HepG2 (cell line): ENCODE measurements around the gene PCSK5. TPM values are rescaled to one million over a fixed set of nuclear protein-coding genes. Genes with fewer than 3 reads are reported as not detected.

ENCODE experiments used
- ATAC-seq: fragments of 200-7000 bp; cut with Tn5 transposase; 3 replicates; pipeline ENCODE4 v1.9.1; 2020; ENCODE audit warnings: mild to moderate bottlenecking, moderate library complexity
- BruUV-seq: library from RNA; stranded (reverse); fragments of 400-500 nt; replicated peaks from 2 replicates; lab custom pipeline; 2021; lab: Mats Ljungman, UMichigan
- CTCF ChIA-PET: fragments of 300-600 bp; formaldehyde crosslinking; extraction: SDS; loops from one replicate; lab custom pipeline; 2021; ENCODE audit warnings: low total read pairs, inconsistent platforms, low intra/inter-chr PET ratio; lab: Yijun Ruan, JAX
- POLR2A ChIA-PET: fragments of 350-600 bp; sonication (Branson Sonifier 250); formaldehyde crosslinking; loops from one replicate; lab custom pipeline; 2020; ENCODE audit warnings: antibody characterized with exemption, inconsistent platforms; lab: Yijun Ruan, JAX
- DNase-seq: peaks from one replicate; pipeline ENCODE4 v3.0.0-alpha.2; 2015; ENCODE audit warnings: low spot score
- FAIRE-seq: peaks from 3 replicates; lab custom pipeline; 2011; peaks lifted over from hg19 to GRCh38; lab: Jason Lieb, UNC
- H2AFZ ChIP-seq: one replicate; pipeline ENCODE4 v1.6.1; 2011; ENCODE audit warnings: low read length, inconsistent platforms
- H3K27ac ChIP-seq: fragments of 300-600 bp; 3 replicates; pipeline ENCODE4 v1.8.0; 2011; ENCODE audit warnings: mixed run types, mild to moderate bottlenecking, mixed read lengths, low read length, inconsistent platforms; ENCODE audit not compliant: insufficient read depth; ENCODE audit errors: extremely low read length
- H3K27me3 ChIP-seq, 2 experiments: fragments of 200-600 bp in 1 of 2; 2 replicates in 1 of 2; 3 replicates in 1 of 2; pipeline versions ENCODE4 v1.6.0 to v1.8.0; 2011; ENCODE audit warnings: low read length in 2 of 2, mild to moderate bottlenecking in 2 of 2, moderate library complexity in 2 of 2, inconsistent platforms in 1 of 2; ENCODE audit not compliant: insufficient read depth in 2 of 2, control insufficient read depth in 1 of 2
- H3K36me3 ChIP-seq, 2 experiments: fragments of 200-600 bp in 1 of 2; replicated peaks in 1 of 2; 2 replicates in 1 of 2; 3 replicates in 1 of 2; pipeline versions ENCODE4 v1.5.1 to v1.8.0; 2011; ENCODE audit warnings: low read length in 2 of 2, inconsistent platforms in 1 of 2; ENCODE audit not compliant: insufficient read depth in 2 of 2, control insufficient read depth in 1 of 2
- H3K4me1 ChIP-seq: 2 replicates; pipeline ENCODE4 v1.5.1; 2012; ENCODE audit warnings: low read length, inconsistent platforms; ENCODE audit not compliant: insufficient read depth
- H3K4me2 ChIP-seq: 2 replicates; pipeline ENCODE4 v1.6.0; 2011; ENCODE audit warnings: low read depth, low read length, inconsistent platforms
- H3K4me3 ChIP-seq, 3 experiments: fragments of 200-600 bp in 1 of 3; sonication (generic), shearing (Covaris generic) in 1 of 3; replicated peaks in 1 of 3; 2 replicates each; pipeline ENCODE4 v1.5.1; 2011 to 2016; ENCODE audit warnings: low read length in 3 of 3, inconsistent platforms in 2 of 3, low read depth in 2 of 3, mild to moderate bottlenecking in 2 of 3, control low read depth in 1 of 3, mixed read lengths in 1 of 3; ENCODE audit not compliant: insufficient read depth in 1 of 3
- H3K79me2 ChIP-seq: one replicate; pipeline ENCODE4 v1.6.1; 2011; ENCODE audit warnings: low read length, inconsistent platforms; ENCODE audit not compliant: insufficient read depth
- H3K9ac ChIP-seq: 2 replicates; pipeline ENCODE4 v1.6.0; 2011; ENCODE audit warnings: mild to moderate bottlenecking, low read depth, low read length, inconsistent platforms; ENCODE audit not compliant: insufficient read depth
- H3K9me3 ChIP-seq: 2 replicates; pipeline ENCODE4 v1.5.1; 2012; ENCODE audit warnings: mild to moderate bottlenecking, low read length
- H4K20me1 ChIP-seq: 2 replicates; pipeline ENCODE4 v1.6.0; 2011; ENCODE audit warnings: inconsistent platforms, mild to moderate bottlenecking, low read length, moderate library complexity; ENCODE audit not compliant: insufficient read depth
- FOSL1 ChIP-seq: sonication (generic); formaldehyde crosslinking; IDR thresholded peaks from 2 replicates; pipeline ENCODE4 v1.9.0; 2021; ENCODE audit warnings: missing genetic modification reagents, borderline replicate concordance
- PHF21A ChIP-seq: sonication (generic); formaldehyde crosslinking; IDR thresholded peaks from 2 replicates; pipeline ENCODE4 v1.5.0; 2020; ENCODE audit warnings: mild to moderate bottlenecking, missing genetic modification reagents
- RFXAP ChIP-seq: sonication (generic); formaldehyde crosslinking; IDR thresholded peaks from 2 replicates; pipeline ENCODE4 v1.4.0; 2020; ENCODE audit warnings: missing genetic modification reagents, borderline replicate concordance
- SAP130 ChIP-seq: IDR thresholded peaks from 2 replicates; pipeline ENCODE4 v1.6.1; 2016; ENCODE audit warnings: low read depth
- STAG1 ChIP-seq: sonication (generic); formaldehyde crosslinking; IDR thresholded peaks from 2 replicates; pipeline ENCODE4 v1.4.0; 2020; ENCODE audit warnings: missing genetic modification reagents
- ZBTB8A ChIP-seq: sonication (generic); formaldehyde crosslinking; IDR thresholded peaks from 2 replicates; pipeline ENCODE4 v1.4.0; 2020; ENCODE audit warnings: mild to moderate bottlenecking, low read depth, missing genetic modification reagents, borderline replicate concordance
- ZNF792 ChIP-seq: IDR thresholded peaks from 2 replicates; pipeline ENCODE4 v1.6.1; 2016
- WGBS: methylation state at CpG from one replicate; pipeline ENCODE4 v1.1.6; 2017; ENCODE audit warnings: low lambda C conversion rate; 5-methylcytosine and 5-hydroxymethylcytosine counted together
- in situ Hi-C: cut with HindIII; loops from 2 replicates; pipeline ENCODE4 v1.10.0; 2017; ENCODE audit warnings: low pct_unique_long_range_greater_than_20kb; ENCODE audit not compliant: extremely low pct_ligation_motif_present
- intact Hi-C: fragments of 100-400 bp; cut with micrococcal nuclease; formaldehyde crosslinking; loops from one replicate; pipeline ENCODE4 v1.10.0; 2022; ENCODE audit not compliant: unreplicated experiment
- polyA plus RNA-seq, 8 experiments: library from polyadenylated mRNA; depleted of rRNA in 3 of 8; stranded (reverse) in 7 of 8; unstranded in 1 of 8; fragments of >200 nt; fragmentation: Illumina TruSeq in 4 of 8; extraction: Trizol in 4 of 8; gene quantifications; 2 replicates each; pipeline versions ENCODE4 v1.2.1 to v1.2.3, GENCODE V29; 2011 to 2016; ENCODE audit warnings: low read depth in 4 of 8, missing spikeins in 1 of 8, mixed read lengths in 1 of 8; ENCODE audit not compliant: insufficient read depth in 1 of 8
- total RNA-seq, 5 experiments: library from RNA; depleted of rRNA; stranded (reverse); fragments of >200 nt; fragmentation: Illumina TruSeq; extraction: Trizol; gene quantifications; 2 replicates each; pipeline ENCODE4 v1.2.3, GENCODE V29; 2016; ENCODE audit warnings: low read depth in 1 of 5
- TF ChIP-seq, protein P1 (sequence below): sonication (generic); formaldehyde crosslinking; IDR thresholded peaks from 2 replicates; pipeline ENCODE4 v1.5.1; 2020; ENCODE audit warnings: mild to moderate bottlenecking, moderate library complexity, missing genetic modification reagents
- TF ChIP-seq, protein P2 (sequence below): sonication (generic); formaldehyde crosslinking; IDR thresholded peaks from 2 replicates; pipeline ENCODE4 v1.5.0; 2020; ENCODE audit warnings: mild to moderate bottlenecking, missing genetic modification reagents, moderate library complexity
- TF ChIP-seq, protein P3 (sequence below): sonication (generic); formaldehyde crosslinking; IDR thresholded peaks from 2 replicates; pipeline ENCODE4 v1.8.0; 2022; ENCODE audit warnings: missing genetic modification reagents, mild to moderate bottlenecking, inconsistent platforms, borderline replicate concordance
- TF ChIP-seq, protein P4 (sequence below): sonication (generic); formaldehyde crosslinking; IDR thresholded peaks from 2 replicates; pipeline ENCODE4 v1.5.1; 2020; ENCODE audit warnings: missing genetic modification reagents, mild to moderate bottlenecking, borderline replicate concordance

Gene PCSK5
- total and polyA plus RNA-seq, 2 of the 13 experiments (the other 11 are each of a cell fraction or from before 2014, with no cell fraction given): 0.55 to 0.66 TPM

DNA sequence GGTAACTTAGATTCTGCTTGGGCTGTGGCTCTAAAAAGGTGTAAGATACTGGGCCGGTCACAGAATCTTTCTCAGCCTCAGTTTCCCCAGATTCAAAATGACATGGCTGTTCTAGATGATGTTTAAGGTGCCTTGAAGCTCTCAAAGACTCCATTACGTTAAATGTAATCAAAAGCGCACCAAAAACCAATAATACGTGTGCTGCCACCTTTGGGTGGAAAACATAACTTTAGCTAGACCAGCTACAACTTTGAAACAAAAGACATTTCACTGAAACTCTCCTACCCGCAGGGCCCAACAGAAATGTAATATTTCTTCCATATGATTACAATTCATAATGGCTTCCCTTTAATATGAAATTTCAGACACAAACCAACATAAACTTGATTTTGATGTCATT lies 35.0 kb upstream of the PCSK5 start:
- TF ChIP-seq, protein P1, sequence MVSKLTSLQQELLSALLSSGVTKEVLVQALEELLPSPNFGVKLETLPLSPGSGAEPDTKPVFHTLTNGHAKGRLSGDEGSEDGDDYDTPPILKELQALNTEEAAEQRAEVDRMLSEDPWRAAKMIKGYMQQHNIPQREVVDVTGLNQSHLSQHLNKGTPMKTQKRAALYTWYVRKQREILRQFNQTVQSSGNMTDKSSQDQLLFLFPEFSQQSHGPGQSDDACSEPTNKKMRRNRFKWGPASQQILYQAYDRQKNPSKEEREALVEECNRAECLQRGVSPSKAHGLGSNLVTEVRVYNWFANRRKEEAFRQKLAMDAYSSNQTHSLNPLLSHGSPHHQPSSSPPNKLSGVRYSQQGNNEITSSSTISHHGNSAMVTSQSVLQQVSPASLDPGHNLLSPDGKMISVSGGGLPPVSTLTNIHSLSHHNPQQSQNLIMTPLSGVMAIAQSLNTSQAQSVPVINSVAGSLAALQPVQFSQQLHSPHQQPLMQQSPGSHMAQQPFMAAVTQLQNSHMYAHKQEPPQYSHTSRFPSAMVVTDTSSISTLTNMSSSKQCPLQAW (CRISPR knock-in tag): no peak
- TF ChIP-seq STAG1 (CRISPR knock-in tag): peak; percentile 57
- TF ChIP-seq, protein P2, sequence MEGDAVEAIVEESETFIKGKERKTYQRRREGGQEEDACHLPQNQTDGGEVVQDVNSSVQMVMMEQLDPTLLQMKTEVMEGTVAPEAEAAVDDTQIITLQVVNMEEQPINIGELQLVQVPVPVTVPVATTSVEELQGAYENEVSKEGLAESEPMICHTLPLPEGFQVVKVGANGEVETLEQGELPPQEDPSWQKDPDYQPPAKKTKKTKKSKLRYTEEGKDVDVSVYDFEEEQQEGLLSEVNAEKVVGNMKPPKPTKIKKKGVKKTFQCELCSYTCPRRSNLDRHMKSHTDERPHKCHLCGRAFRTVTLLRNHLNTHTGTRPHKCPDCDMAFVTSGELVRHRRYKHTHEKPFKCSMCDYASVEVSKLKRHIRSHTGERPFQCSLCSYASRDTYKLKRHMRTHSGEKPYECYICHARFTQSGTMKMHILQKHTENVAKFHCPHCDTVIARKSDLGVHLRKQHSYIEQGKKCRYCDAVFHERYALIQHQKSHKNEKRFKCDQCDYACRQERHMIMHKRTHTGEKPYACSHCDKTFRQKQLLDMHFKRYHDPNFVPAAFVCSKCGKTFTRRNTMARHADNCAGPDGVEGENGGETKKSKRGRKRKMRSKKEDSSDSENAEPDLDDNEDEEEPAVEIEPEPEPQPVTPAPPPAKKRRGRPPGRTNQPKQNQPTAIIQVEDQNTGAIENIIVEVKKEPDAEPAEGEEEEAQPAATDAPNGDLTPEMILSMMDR: peak; percentile 53
- Histone ChIP-seq H3K27ac (no peak overlapping the region), H3K9ac (no peak overlapping the region), H2AFZ (no peak overlapping the region), H3K9me3 (no peaks in the 10 kb centered on the region), H3K79me2 (no peaks in the 10 kb centered on the region), H3K4me3 (no peak overlapping the region), H3K4me2 (no peak overlapping the region), H3K4me1 (no peaks in the 10 kb centered on the region), H3K36me3 (no peaks in the 10 kb centered on the region), H3K27me3 (no peaks in the 10 kb centered on the region), H4K20me1 (no peaks in the 10 kb centered on the region)
- FAIRE-seq (peak; percentile 63), DNase-seq (peak; percentile 13), ATAC-seq (peak; percentile 54; the same call in 1 of the 3 replicates)
- intact Hi-C loops (loop anchor here (1.0 kb wide), 1 partner anchor 590 kb away; no protein-coding TSS in a partner anchor), in situ Hi-C loops (no loop called here)
- WGBS: 2% methylated on average over 5 of the region's 5 CpGs
- CTCF ChIA-PET: interaction anchor here (1.0 to 2.1 kb wide), 2 partner anchors 590 to 669 kb away, joined by 3 to 8 read pairs; no protein-coding TSS in a partner anchor
- no TSS peak for BruUV-seq
- POLR2A ChIA-PET: no interaction called here

DNA sequence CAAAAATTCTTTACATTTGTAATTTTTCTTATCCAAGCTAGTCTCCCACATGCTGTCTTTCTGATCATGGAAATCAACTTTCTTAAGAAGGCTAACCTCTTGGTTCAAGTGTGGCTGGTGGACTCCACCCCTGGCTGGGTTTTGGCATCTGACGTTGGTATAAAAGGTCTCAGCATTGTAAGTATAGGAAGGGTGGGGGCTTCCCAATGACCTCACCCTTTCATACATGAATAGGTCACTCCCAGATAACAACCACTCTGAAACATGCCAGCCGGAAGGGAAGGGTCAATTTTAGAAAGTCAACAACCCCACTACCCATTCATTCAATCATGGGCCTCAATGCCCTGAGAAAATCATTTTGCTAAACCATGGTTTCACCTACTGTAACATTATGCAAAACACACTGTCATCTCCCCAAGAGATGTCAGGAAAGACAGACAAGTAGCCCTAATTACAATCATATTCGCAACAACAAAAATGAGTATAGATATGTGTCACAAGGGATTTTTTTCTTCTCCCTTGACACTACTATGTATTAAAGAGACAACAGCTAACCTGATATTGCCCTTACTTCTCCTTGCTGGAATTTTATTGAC lies 31.9 kb upstream of the PCSK5 start:
- POLR2A ChIA-PET: no interaction called here
- Histone ChIP-seq H3K9ac (no peak overlapping the region), H3K36me3 (no peaks in the 10 kb centered on the region), H3K4me1 (no peaks in the 10 kb centered on the region), H3K27ac (no peak overlapping the region), H4K20me1 (no peaks in the 10 kb centered on the region), H3K4me2 (no peak overlapping the region), H3K9me3 (no peaks in the 10 kb centered on the region), H3K79me2 (no peaks in the 10 kb centered on the region), H2AFZ (no peak overlapping the region), H3K4me3 (no peak overlapping the region), H3K27me3 (no peaks in the 10 kb centered on the region)
- ATAC-seq (no peak), DNase-seq (no peak), FAIRE-seq (no peak)
- 0% methylated on average over 3 of the region's 3 CpGs for WGBS
- in situ Hi-C loops: no loop called here
- CTCF ChIA-PET: no interaction called here
- no TSS peak for BruUV-seq
- intact Hi-C loops: no loop called here
- TF ChIP-seq SAP130 (CRISPR knock-in tag) (no peak), ZNF792 (CRISPR knock-in tag) (no peak), ZBTB8A (no peak), FOSL1 (CRISPR knock-in tag) (no peak), RFXAP (no peak), PHF21A (CRISPR knock-in tag) (no peak)
- TF ChIP-seq, protein P3, sequence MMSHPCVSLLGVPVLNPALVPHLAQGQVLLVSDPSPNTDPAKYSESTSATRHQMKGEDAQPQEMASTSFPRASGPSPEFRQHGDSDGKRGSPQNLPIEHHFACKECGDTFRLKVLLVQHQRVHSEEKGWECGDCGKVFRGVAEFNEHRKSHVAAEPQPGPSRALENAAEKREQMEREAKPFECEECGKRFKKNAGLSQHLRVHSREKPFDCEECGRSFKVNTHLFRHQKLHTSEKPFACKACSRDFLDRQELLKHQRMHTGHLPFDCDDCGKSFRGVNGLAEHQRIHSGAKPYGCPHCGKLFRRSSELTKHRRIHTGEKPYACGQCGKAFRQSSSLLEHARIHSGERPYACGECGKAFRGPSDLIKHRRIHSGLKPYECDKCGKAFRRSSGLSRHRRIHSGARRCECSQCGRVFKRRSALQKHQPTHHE: no peak
- TF ChIP-seq, protein P4, sequence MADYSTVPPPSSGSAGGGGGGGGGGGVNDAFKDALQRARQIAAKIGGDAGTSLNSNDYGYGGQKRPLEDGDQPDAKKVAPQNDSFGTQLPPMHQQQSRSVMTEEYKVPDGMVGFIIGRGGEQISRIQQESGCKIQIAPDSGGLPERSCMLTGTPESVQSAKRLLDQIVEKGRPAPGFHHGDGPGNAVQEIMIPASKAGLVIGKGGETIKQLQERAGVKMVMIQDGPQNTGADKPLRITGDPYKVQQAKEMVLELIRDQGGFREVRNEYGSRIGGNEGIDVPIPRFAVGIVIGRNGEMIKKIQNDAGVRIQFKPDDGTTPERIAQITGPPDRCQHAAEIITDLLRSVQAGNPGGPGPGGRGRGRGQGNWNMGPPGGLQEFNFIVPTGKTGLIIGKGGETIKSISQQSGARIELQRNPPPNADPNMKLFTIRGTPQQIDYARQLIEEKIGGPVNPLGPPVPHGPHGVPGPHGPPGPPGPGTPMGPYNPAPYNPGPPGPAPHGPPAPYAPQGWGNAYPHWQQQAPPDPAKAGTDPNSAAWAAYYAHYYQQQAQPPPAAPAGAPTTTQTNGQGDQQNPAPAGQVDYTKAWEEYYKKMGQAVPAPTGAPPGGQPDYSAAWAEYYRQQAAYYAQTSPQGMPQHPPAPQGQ (CRISPR knock-in tag): no peak
